Stimulated activated CD8-positive, alpha-beta memory T cell treated with anti-CD3 and anti-CD28 coated beads, Interleukin-15, amount 100 ng/mL, for 48 hours (primary cell): ENCODE data around the gene IFNLR1.

ENCODE experiments used
- DNase-seq, 2 donors: peaks; one replicate each; pipeline ENCODE4 v3.0.0-alpha.2; 2020; ENCODE audit warnings: low read depth in 2 of 2

The IFNLR1 gene

GRCh38 chr1:24104854-24105253 lies 82.2 kb downstream of the IFNLR1 start:
- DNase-seq = no peak
